Activated CD8-positive, alpha-beta T cell treated with anti-CD3 and anti-CD28 coated beads for 36 hours (primary cell): ENCODE results near the gene RCSD1. TPM values are rescaled to one million over a fixed set of nuclear protein-coding genes. Genes with fewer than 3 reads are reported as not detected.

Source experiments
- ATAC-seq: fragments of 200-7000 bp; cut with Tn5 transposase; one replicate; pipeline ENCODE4 v1.10.0; 2021; ENCODE audit warnings: mild to moderate bottlenecking, moderate library complexity
- CTCF ChIA-PET: fragments of 350-600 bp; sonication (Branson Sonifier 250); formaldehyde crosslinking; loops from one replicate; lab custom pipeline; 2021; ENCODE audit warnings: antibody characterized with exemption; lab: Charles Lee
- POLR2A ChIA-PET: fragments of 350-600 bp; sonication (Branson Sonifier 250); formaldehyde crosslinking; loops from one replicate; lab custom pipeline; 2021; ENCODE audit warnings: antibody characterized with exemption; lab: Charles Lee
- DNase-seq: peaks from one replicate; pipeline ENCODE4 v3.0.0-alpha.2; 2020
- H3K27ac Mint-ChIP-seq: one replicate; pipeline ENCODE4 v1.8.0; 2021; ENCODE audit warnings: mild to moderate bottlenecking, mixed read lengths
- H3K27me3 Mint-ChIP-seq: one replicate; pipeline ENCODE4 v1.8.0; 2021; ENCODE audit warnings: mixed read lengths
- H3K36me3 Mint-ChIP-seq: one replicate; pipeline ENCODE4 v1.8.0; 2021; ENCODE audit warnings: low read depth, mixed read lengths
- H3K4me1 Mint-ChIP-seq: one replicate; pipeline ENCODE4 v1.8.0; 2021; ENCODE audit warnings: low read depth, mixed read lengths
- H3K4me3 Mint-ChIP-seq: one replicate; pipeline ENCODE4 v1.8.0; 2021; ENCODE audit warnings: mild to moderate bottlenecking, moderate library complexity, mixed read lengths
- H3K9me3 Mint-ChIP-seq: one replicate; pipeline ENCODE4 v1.8.0; 2021; ENCODE audit warnings: mixed read lengths
- intact Hi-C: fragments of 100-400 bp; cut with micrococcal nuclease; formaldehyde crosslinking; loops from one replicate; pipeline ENCODE4 v1.10.0; 2022
- total RNA-seq, 2 experiments: library from RNA; stranded (reverse); gene quantifications; one replicate each; pipeline ENCODE4 v1.2.3, GENCODE V29; 2021
- TF ChIP-seq, protein P1 (sequence below): fragments of 200-600 bp; IDR thresholded peaks from one replicate; pipeline ENCODE4 v1.8.0; 2022; ENCODE audit warnings: antibody characterized with exemption, mild to moderate bottlenecking

The RCSD1 gene
- total RNA-seq, 2 experiments from 2014 or later: 66.4 to 67.9 TPM

DNA sequence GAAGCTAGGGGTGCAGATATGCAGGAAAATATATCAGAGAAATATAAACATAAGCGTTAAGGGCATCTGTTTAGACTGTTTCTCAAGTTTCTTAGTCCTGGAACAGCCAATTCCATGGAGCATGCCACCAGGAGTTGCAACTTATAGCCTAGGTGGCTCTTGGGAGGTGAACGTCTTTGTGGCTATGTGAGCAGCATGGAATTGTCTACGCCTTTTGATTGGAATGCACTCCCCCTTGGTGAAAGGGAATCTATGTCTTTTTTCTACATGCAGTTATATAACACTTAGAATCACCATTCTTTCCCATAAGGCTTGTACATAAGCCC, 12.4 kb downstream of the RCSD1 start:
- Mint-ChIP-seq H3K27me3 (no peaks in the 10 kb centered on the region), H3K27ac (peak overlapping the region; percentile 65), H3K4me3 (no peak overlapping the region), H3K4me1 (peaks cover 82% of the 10 kb centered on the region), H3K36me3 (peaks cover 64% of the 10 kb centered on the region), H3K9me3 (no peaks in the 10 kb centered on the region)
- no peak for ATAC-seq
- ChIA-PET POLR2A (interaction anchor here (0.7 to 2.3 kb wide), 3 partner anchors 11 to 26 kb away, joined by 3 to 7 read pairs (median 3); no protein-coding TSS in a partner anchor), CTCF (interaction anchor here (0.7 to 2.3 kb wide), 8 partner anchors 10 to 102 kb away, joined by 3 to 14 read pairs (median 4); no protein-coding TSS in a partner anchor)
- intact Hi-C loops: no loop called here
- TF ChIP-seq, protein P1, sequence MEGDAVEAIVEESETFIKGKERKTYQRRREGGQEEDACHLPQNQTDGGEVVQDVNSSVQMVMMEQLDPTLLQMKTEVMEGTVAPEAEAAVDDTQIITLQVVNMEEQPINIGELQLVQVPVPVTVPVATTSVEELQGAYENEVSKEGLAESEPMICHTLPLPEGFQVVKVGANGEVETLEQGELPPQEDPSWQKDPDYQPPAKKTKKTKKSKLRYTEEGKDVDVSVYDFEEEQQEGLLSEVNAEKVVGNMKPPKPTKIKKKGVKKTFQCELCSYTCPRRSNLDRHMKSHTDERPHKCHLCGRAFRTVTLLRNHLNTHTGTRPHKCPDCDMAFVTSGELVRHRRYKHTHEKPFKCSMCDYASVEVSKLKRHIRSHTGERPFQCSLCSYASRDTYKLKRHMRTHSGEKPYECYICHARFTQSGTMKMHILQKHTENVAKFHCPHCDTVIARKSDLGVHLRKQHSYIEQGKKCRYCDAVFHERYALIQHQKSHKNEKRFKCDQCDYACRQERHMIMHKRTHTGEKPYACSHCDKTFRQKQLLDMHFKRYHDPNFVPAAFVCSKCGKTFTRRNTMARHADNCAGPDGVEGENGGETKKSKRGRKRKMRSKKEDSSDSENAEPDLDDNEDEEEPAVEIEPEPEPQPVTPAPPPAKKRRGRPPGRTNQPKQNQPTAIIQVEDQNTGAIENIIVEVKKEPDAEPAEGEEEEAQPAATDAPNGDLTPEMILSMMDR: no peak
- DNase-seq: no peak

DNA sequence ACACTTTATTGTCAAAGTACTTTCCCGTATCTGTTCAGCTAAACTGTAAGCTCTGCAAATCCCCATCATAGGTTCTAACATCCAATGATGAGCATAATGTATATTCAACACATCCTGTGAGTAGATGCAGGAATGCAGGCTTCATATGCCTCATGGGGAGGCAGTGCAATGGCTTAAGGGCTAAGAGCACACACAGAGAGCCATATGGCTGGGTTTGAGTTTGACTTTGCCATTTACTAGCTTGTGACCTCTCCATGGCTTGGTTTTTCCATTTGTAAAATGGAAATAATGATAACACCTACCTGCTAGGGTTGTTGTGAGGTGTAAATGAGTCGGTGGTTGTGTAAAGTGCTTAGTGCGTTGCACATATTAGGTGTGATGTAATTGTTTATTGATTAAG, 13.4 kb downstream of the RCSD1 start:
- peaks cover 76% of the 10 kb centered on the region for H3K4me1 Mint-ChIP-seq
- intact Hi-C loops: no loop called here
- ATAC-seq (peak; percentile 51), DNase-seq (no peak)
- H3K27me3 Mint-ChIP-seq: no peaks in the 10 kb centered on the region
- TF ChIP-seq, protein P1: no peak
- ChIA-PET CTCF (interaction anchor here (1.7 kb wide), 1 partner anchor 43 kb away, joined by 6 read pairs; no protein-coding TSS in a partner anchor), POLR2A (interaction anchor here (0.7 to 0.9 kb wide), 5 partner anchors 11 to 43 kb away, joined by 3 to 4 read pairs (median 3); no protein-coding TSS in a partner anchor)
- no peak overlapping the region for H3K4me3 Mint-ChIP-seq
- H3K9me3 Mint-ChIP-seq: no peaks in the 10 kb centered on the region
- peaks cover 57% of the 10 kb centered on the region for H3K36me3 Mint-ChIP-seq
- H3K27ac Mint-ChIP-seq: peak overlapping the region; percentile 65

- Mint-ChIP-seq H3K4me1 (peaks cover 81% of the 10 kb centered on the region), H3K9me3 (no peaks in the 10 kb centered on the region), H3K36me3 (peaks cover 55% of the 10 kb centered on the region), H3K4me3 (no peak overlapping the region), H3K27me3 (no peaks in the 10 kb centered on the region), H3K27ac (peak overlapping the region; percentile 36)
- intact Hi-C loops: no loop called here
- TF ChIP-seq, protein P1: no peak
- ATAC-seq (no peak), DNase-seq (no peak)
- ChIA-PET CTCF (interaction anchor here (0.6 to 2.4 kb wide), 6 partner anchors 9 to 85 kb away, joined by 3 to 8 read pairs (median 4); no protein-coding TSS in a partner anchor), POLR2A (interaction anchor here (1.0 to 1.1 kb wide), 3 partner anchors 10 to 27 kb away, joined by 3 read pairs; no protein-coding TSS in a partner anchor)
These were observed 14.5 kb downstream of the RCSD1 start for GRCh38 chr1:167644551-167644950.

GRCh38 chr1:167645140-167645541, 15.1 kb downstream of the RCSD1 start:
- H3K27ac Mint-ChIP-seq: peak overlapping the region; percentile 40
- ATAC-seq: no peak
- H3K4me1 Mint-ChIP-seq: peaks cover 82% of the 10 kb centered on the region
- intact Hi-C loops: no loop called here
- TF ChIP-seq, protein P1: no peak
- H3K9me3 Mint-ChIP-seq: no peaks in the 10 kb centered on the region
- H3K27me3 Mint-ChIP-seq: no peaks in the 10 kb centered on the region
- CTCF ChIA-PET: interaction anchor here (1.0 to 2.4 kb wide), 4 partner anchors 8 to 45 kb away, joined by 3 to 8 read pairs (median 4); no protein-coding TSS in a partner anchor
- POLR2A ChIA-PET: interaction anchor here (0.6 to 1.1 kb wide), 4 partner anchors 10 to 71 kb away, joined by 3 to 4 read pairs (median 3); no protein-coding TSS in a partner anchor
- H3K36me3 Mint-ChIP-seq: peaks cover 51% of the 10 kb centered on the region
- H3K4me3 Mint-ChIP-seq: no peak overlapping the region
- no peak for DNase-seq
